Bronchial epithelial cell (primary cell): ENCODE results near the gene OPRD1. TPM values are rescaled to one million over a fixed set of nuclear protein-coding genes. Genes with fewer than 3 reads are reported as not detected.
"Not testable (repeated sequence)": the region's sequence is repeated elsewhere in the genome, so short reads cannot be mapped to it uniquely, and the experiment has no call there.

ENCODE experiments used
- DNase-seq: peaks from one replicate; pipeline ENCODE4 v3.0.0-alpha.2; 2010; ENCODE audit warnings: low read depth
- FAIRE-seq: peaks from 2 replicates; lab custom pipeline; 2011; peaks lifted over from hg19 to GRCh38; lab: Jason Lieb, UNC
- H3K27me3 ChIP-seq: 2 replicates; pipeline ENCODE4 v1.5.1; 2011; ENCODE audit warnings: low read length; ENCODE audit not compliant: control insufficient read depth, insufficient read depth
- H3K36me3 ChIP-seq: 2 replicates; pipeline ENCODE4 v1.5.1; 2011; ENCODE audit warnings: low read length; ENCODE audit not compliant: control insufficient read depth, insufficient read depth
- H3K4me3 ChIP-seq: 2 replicates; pipeline ENCODE4 v1.5.1; 2011; ENCODE audit warnings: mild to moderate bottlenecking, low read depth, low read length, control low read depth
- total RNA-seq: library from RNA; depleted of rRNA; stranded (reverse); fragments of >200 nt; gene quantifications from 2 replicates; pipeline ENCODE4 v1.2.1, GENCODE V29; 2014
- TF ChIP-seq, protein P1 (sequence below): IDR thresholded peaks from 2 replicates; pipeline ENCODE4 v1.5.1; 2011; ENCODE audit warnings: mild to moderate bottlenecking, moderate library complexity, low read length, control low read depth, inconsistent platforms; ENCODE audit not compliant: insufficient read depth, severe bottlenecking

OPRD1 gene
- total RNA-seq: under 0.01 TPM in 2 replicates

DNA sequence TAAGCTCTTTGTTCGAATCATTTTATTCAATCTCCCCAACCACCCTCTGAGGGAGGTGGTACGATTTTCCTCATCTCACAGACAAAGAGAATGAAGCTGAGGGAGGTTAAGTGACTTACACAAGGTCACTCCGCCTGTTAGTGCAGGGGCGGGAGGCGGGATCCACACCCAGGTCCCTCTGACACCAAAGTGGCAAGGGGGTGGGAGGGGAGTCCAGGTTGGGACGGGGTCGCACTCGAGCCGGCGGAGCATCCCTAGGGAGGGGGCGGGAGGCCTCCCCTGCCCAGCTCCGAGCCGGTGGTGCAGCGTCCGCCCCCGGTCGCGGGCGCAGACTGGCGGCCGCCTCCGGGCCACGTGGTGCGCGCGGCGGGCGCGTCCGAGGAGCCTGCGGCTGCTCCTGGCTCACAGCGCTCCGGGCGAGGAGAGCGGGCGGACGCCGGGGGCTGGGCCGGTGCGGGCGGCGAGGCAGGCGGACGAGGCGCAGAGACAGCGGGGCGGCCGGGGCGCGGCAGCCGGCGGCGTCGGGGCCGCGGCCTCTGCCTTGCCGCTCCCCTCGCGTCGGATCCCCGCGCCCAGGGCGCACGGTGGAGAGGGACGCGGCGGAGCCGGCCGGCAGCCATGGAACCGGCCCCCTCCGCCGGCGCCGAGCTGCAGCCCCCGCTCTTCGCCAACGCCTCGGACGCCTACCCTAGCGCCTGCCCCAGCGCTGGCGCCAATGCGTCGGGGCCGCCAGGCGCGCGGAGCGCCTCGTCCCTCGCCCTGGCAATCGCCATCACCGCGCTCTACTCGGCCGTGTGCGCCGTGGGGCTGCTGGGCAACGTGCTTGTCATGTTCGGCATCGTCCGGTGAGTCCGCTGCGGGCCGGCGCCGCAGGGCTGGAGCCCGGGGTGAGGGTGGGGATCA is at the start of gene OPRD1:
OPRD1 (plus strand) TSS at position 405 of the 903 bp plus-strand sequence; CDS start at position 619, 214 bp downstream.
- Histone ChIP-seq H3K27me3 (peaks cover 20% of the 10 kb centered on the region), H3K36me3 (no peaks in the 10 kb centered on the region)
- no peak for DNase-seq

DNA sequence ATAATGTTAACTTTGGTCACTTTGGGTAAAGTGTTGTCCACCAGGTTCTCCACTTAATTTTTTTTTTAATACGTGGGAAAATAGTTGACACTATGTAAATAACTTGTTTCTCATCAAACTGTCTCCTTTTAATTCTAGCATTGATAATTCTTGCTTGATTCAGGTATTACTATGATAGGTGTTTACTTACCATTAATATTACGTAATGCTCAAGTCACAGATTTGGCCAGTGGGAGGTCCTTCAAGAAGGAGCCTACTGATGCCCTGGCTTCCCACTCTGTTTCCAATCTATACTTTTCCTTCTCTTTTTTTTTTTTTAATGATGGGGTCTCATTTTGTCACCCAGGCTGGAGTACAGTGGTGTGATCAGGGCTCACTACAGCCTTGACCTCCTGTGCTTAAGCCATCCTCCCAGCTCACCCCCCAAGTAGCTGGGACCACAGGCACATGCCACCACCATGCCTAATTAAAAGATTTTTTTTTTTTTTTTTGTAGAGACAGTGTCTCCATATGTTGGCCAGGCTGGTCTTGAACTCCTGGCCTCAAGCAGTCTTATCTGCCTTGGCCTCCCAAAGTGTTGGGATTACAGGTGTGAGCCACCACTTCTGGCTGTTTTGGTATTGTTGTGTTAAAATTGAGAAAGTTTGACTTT is 45.3 kb upstream of the OPRD1 start:
- DNase-seq (no peak), FAIRE-seq (no peak)

More for the DNA sequence above, at the start of gene OPRD1:
- no peak for FAIRE-seq
- H3K4me3 ChIP-seq: no peak within 1 kb of the TSS
- TF ChIP-seq, protein P1, sequence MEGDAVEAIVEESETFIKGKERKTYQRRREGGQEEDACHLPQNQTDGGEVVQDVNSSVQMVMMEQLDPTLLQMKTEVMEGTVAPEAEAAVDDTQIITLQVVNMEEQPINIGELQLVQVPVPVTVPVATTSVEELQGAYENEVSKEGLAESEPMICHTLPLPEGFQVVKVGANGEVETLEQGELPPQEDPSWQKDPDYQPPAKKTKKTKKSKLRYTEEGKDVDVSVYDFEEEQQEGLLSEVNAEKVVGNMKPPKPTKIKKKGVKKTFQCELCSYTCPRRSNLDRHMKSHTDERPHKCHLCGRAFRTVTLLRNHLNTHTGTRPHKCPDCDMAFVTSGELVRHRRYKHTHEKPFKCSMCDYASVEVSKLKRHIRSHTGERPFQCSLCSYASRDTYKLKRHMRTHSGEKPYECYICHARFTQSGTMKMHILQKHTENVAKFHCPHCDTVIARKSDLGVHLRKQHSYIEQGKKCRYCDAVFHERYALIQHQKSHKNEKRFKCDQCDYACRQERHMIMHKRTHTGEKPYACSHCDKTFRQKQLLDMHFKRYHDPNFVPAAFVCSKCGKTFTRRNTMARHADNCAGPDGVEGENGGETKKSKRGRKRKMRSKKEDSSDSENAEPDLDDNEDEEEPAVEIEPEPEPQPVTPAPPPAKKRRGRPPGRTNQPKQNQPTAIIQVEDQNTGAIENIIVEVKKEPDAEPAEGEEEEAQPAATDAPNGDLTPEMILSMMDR: no peak

DNA sequence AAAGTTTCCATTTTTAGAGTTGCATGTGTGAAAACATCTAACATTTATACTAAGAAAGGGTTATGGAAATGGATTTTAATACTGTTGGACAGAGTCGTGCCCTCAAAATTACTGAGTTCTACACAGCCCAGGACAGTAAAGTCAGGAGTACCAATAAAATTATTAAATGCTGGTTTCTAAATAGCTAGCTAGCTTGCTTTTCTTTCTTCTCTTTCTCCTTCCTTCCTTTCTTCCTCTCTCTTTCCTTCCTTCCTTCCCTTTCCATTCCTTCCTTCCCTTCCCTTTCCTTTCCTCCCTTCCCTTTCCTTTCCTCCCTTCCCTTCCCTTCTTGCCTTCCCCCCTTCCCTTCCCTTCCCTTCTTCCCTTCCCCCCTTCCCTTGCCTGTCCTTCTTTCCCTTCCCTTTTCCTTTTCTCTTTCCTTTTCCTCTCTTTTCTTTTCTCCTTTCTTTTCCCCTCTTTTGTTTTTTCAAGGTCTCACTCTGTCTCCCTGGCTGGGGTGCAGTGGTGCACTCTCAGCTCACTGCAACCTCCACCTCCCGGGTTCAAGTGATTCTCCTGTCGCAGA is 41.3 kb upstream of the OPRD1 start:
- no peak overlapping the region for H3K4me3 ChIP-seq
- TF ChIP-seq, protein P1: no peak
- DNase-seq (no peak), FAIRE-seq (no peak)
- H3K36me3 ChIP-seq: peaks cover 4% of the 10 kb centered on the region
- H3K27me3 ChIP-seq: no peaks in the 10 kb centered on the region

More for the DNA sequence above, 45.3 kb upstream of the OPRD1 start:
- Histone ChIP-seq H3K36me3 (peaks cover 9% of the 10 kb centered on the region), H3K27me3 (no peaks in the 10 kb centered on the region), H3K4me3 (no peak overlapping the region)
- TF ChIP-seq, protein P1: no peak

DNA sequence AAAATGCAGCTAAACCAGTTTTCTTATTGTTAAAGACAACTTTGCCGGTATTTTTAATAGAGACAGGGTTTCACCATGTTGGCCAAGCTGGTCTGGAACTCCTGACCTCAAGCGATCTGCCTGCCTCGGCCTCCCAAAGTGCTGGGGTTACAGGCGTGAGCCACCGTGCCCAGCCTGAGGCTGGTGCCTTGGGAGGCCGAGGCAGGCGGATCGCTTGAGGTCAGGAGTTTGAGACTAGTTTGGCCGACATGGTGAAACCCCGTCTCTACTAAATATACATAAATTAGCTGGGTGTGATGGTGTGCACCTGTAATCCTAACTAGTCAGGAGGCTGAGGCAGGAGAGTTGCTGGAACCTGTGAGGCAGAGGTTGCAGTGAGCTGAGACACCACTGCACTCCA is 40.0 kb upstream of the OPRD1 start:
- not testable (repeated sequence) for H3K27me3 ChIP-seq, FAIRE-seq, DNase-seq, H3K36me3 ChIP-seq, H3K4me3 ChIP-seq

DNA sequence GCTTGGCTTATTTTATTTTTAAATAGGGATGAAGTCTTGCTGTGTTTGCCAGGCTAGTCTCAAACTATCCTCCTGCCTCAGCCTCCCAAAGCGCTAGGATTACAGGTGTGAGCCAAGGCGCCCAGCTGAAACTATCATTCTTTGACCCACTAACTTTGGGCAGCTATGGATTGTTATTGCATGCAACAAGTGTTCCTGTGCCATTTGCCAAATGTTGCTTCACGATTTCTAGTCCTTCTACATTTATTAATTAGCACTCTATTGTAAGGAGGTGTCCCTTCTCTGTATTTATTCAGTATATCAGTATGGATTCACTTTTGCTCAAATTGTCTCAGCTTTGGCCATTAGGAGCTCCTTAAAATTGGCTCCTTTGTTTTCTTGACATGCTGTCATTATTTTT is 38.9 kb upstream of the OPRD1 start:
- H3K36me3 ChIP-seq: peaks cover 1% of the 10 kb centered on the region
- no peaks in the 10 kb centered on the region for H3K27me3 ChIP-seq
- FAIRE-seq (no peak), DNase-seq (no peak)
- no peak overlapping the region for H3K4me3 ChIP-seq
- TF ChIP-seq, protein P1: no peak
